Transverse colon (tissue), 4 donors: ENCODE measurements around the gene PCED1B. TPM values are rescaled to one million over a fixed set of nuclear protein-coding genes. Genes with fewer than 3 reads are reported as not detected.

Experiments used
- DNase-seq: peaks from one replicate; pipeline ENCODE4 v3.0.0-alpha.2; 2019
- H3K27ac ChIP-seq, 4 donors: fragments of 200-600 bp; sonication (generic); 2 replicates each; pipeline ENCODE4 v1.5.1; 2016 to 2018; ENCODE audit warnings: inconsistent platforms in 4 of 4
- H3K27me3 ChIP-seq: fragments of 200-600 bp; sonication (generic); 2 replicates; pipeline ENCODE4 v1.5.1; 2017; ENCODE audit warnings: inconsistent platforms
- H3K36me3 ChIP-seq, 4 donors: fragments of 200-600 bp; sonication (generic); 2 replicates each; pipeline ENCODE4 v1.5.1; 2017 to 2019; ENCODE audit warnings: inconsistent platforms in 4 of 4
- H3K4me1 ChIP-seq, 4 donors: fragments of 200-600 bp; sonication (generic); 2 replicates each; pipeline ENCODE4 v1.5.1; 2017 to 2020; ENCODE audit warnings: inconsistent platforms in 4 of 4
- H3K4me3 ChIP-seq, 4 donors: fragments of 200-600 bp; sonication (generic); 1 replicate in 1 of 4; 2 replicates in 3 of 4; pipeline versions ENCODE4 v1.5.1 to v1.6.1; 2017 to 2019; ENCODE audit warnings: inconsistent platforms in 4 of 4
- H3K9me3 ChIP-seq, 2 donors: fragments of 200-600 bp; sonication (generic); 2 replicates each; pipeline ENCODE4 v1.5.1; 2017 to 2019; ENCODE audit warnings: inconsistent platforms in 2 of 2
- CTCF ChIP-seq, 5 experiments: fragments of 200-600 bp in 3 of 5; fragments of 450-650 bp in 2 of 5; sonication (generic) in 3 of 5; IDR thresholded peaks; 1 replicate in 2 of 5; 2 replicates in 3 of 5; pipeline ENCODE4 v1.5.1; 2016 to 2017; ENCODE audit warnings: antibody characterized with exemption in 5 of 5, inconsistent platforms in 3 of 5, mild to moderate bottlenecking in 2 of 5, moderate library complexity in 1 of 5
- EP300 ChIP-seq: sonication (generic); formaldehyde crosslinking; IDR thresholded peaks from one replicate; pipeline ENCODE4 v1.6.1; 2017; ENCODE audit warnings: antibody characterized with exemption, low read depth
- POLR2A ChIP-seq: fragments of 450-650 bp; IDR thresholded peaks from one replicate; pipeline ENCODE4 v1.6.1; 2016; ENCODE audit warnings: antibody characterized with exemption, mild to moderate bottlenecking, moderate library complexity
- POLR2AphosphoS5 ChIP-seq, 3 donors: sonication (generic); formaldehyde crosslinking; IDR thresholded peaks; one replicate each; pipeline ENCODE4 v1.6.1; 2016; ENCODE audit warnings: antibody characterized with exemption in 3 of 3
- WGBS, 2 donors: methylation state at CpG; one replicate each; pipeline ENCODE4 v1.1.5; 2018; ENCODE audit warnings: low coverage in 1 of 2; 5-methylcytosine and 5-hydroxymethylcytosine counted together
- in situ Hi-C, 4 donors: fragments of 200-750 bp; cut with MboI; loops; one replicate each; pipeline versions ENCODE4 v1.15.0 to v1.15.1; 2017; ENCODE audit warnings: low sequenced_read_pairs in 3 of 4, low pct_ligation_motif_present in 1 of 4, low pct_unique_long_range_greater_than_20kb in 1 of 4
- intact Hi-C: fragments of 100-400 bp; cut with DNase I; formaldehyde crosslinking; loops from one replicate; pipeline ENCODE4 v1.15.1; 2023; ENCODE audit warnings: low total_unique reads
- total RNA-seq, 4 donors: library from RNA; depleted of rRNA; stranded (reverse); fragments of >200 nt; gene quantifications; one replicate each; pipeline ENCODE4 v1.1.0, GENCODE V29; 2016

Gene PCED1B
- total RNA-seq, 4 donors from 2014 or later, result 2.7 to 52.0 (median 3.0) TPM; not detected in 1

GRCh38 chr12:47141459-47141858, 62.0 kb downstream of the PCED1B start:
- intact Hi-C loops, result no loop called here
- in situ Hi-C loops, result no loop called here
- H3K4me1 ChIP-seq, result no peaks in the 10 kb centered on the region
- no peak overlapping the region for H3K4me3 ChIP-seq
- no peak for DNase-seq
- TF ChIP-seq EP300 (no peak), CTCF (IDR thresholded peaks at IDR 0.05) (no peak), POLR2AphosphoS5 (IDR thresholded peaks at IDR 0.05) (no peak), POLR2A (no peak)
- no peaks in the 10 kb centered on the region for H3K9me3 ChIP-seq
- peak overlapping the region in 1 of 4 donors; percentile 6 for H3K27ac ChIP-seq
- no peaks in the 10 kb centered on the region for H3K27me3 ChIP-seq
- H3K36me3 ChIP-seq, result no peaks in the 10 kb centered on the region

- Histone ChIP-seq H3K4me1 (no peaks in the 10 kb centered on the region), H3K27me3 (no peaks in the 10 kb centered on the region), H3K9me3 (no peaks in the 10 kb centered on the region), H3K27ac (no peak overlapping the region), H3K36me3 (no peaks in the 10 kb centered on the region), H3K4me3 (no peak overlapping the region)
- in situ Hi-C loops, result no loop called here
- intact Hi-C loops, result no loop called here
- TF ChIP-seq CTCF (IDR thresholded peaks at IDR 0.05) (no peak), POLR2AphosphoS5 (IDR thresholded peaks at IDR 0.05) (no peak), EP300 (no peak), POLR2A (no peak)
- no peak for DNase-seq
- WGBS, 2 donors, result 61 to 67% methylated on average over 2 of the region's 2 CpGs
Measured at GRCh38 chr12:47144769-47145168, 65.3 kb downstream of the PCED1B start.

- H3K9me3 ChIP-seq, result no peaks in the 10 kb centered on the region
- H3K27ac ChIP-seq, result no peak overlapping the region
- H3K27me3 ChIP-seq, result no peaks in the 10 kb centered on the region
- WGBS, 2 donors, result 78 to 90% methylated on average over 3 to 4 of the region's 4 CpGs
- in situ Hi-C loops (no loop called here), intact Hi-C loops (no loop called here)
- TF ChIP-seq EP300 (no peak), POLR2A (no peak)
- no peaks in the 10 kb centered on the region for H3K36me3 ChIP-seq
- no peaks in the 10 kb centered on the region for H3K4me1 ChIP-seq
- H3K4me3 ChIP-seq, result no peak overlapping the region
- no peak for DNase-seq
Measured at GRCh38 chr12:47145188-47145587, 65.8 kb downstream of the PCED1B start.

GRCh38 chr12:47147739-47148138, 68.3 kb downstream of the PCED1B start:
- intact Hi-C loops (no loop called here), in situ Hi-C loops (no loop called here)
- Histone ChIP-seq H3K27me3 (no peaks in the 10 kb centered on the region), H3K4me1 (no peaks in the 10 kb centered on the region), H3K27ac (no peak overlapping the region), H3K36me3 (no peaks in the 10 kb centered on the region), H3K4me3 (no peak overlapping the region), H3K9me3 (no peaks in the 10 kb centered on the region)
- WGBS, 2 donors, result 75 to 80% methylated on average over 2 of the region's 2 CpGs
- TF ChIP-seq POLR2A (no peak), POLR2AphosphoS5 (IDR thresholded peaks at IDR 0.05) (no peak), CTCF (IDR thresholded peaks at IDR 0.05) (no peak), EP300 (no peak)
- DNase-seq, result no peak

- WGBS, 2 donors, result 56 to 59% methylated on average over 3 of the region's 3 CpGs
Measured at GRCh38 chr12:47149146-47149545, 69.7 kb downstream of the PCED1B start.

More at GRCh38 chr12:47149146-47149545, 69.7 kb downstream of the PCED1B start:
- H3K27me3 ChIP-seq, result no peaks in the 10 kb centered on the region
- intact Hi-C loops, result no loop called here
- in situ Hi-C loops, result no loop called here
- no peak overlapping the region for H3K4me3 ChIP-seq
- no peaks in the 10 kb centered on the region for H3K36me3 ChIP-seq
- no peaks in the 10 kb centered on the region for H3K4me1 ChIP-seq
- no peak for DNase-seq
- no peaks in the 10 kb centered on the region for H3K9me3 ChIP-seq
- H3K27ac ChIP-seq, result no peak overlapping the region
- TF ChIP-seq EP300, result no peak
- no peak for TF ChIP-seq CTCF (IDR thresholded peaks at IDR 0.05)
- TF ChIP-seq POLR2AphosphoS5 (IDR thresholded peaks at IDR 0.05), result no peak
- no peak for TF ChIP-seq POLR2A
